ENCODE measurements around the gene MORN4.
"Not testable (repeated sequence)": the region's sequence is repeated elsewhere in the genome, so short reads cannot be mapped to it uniquely, and the experiment has no call there.

MORN4 gene

DNA sequence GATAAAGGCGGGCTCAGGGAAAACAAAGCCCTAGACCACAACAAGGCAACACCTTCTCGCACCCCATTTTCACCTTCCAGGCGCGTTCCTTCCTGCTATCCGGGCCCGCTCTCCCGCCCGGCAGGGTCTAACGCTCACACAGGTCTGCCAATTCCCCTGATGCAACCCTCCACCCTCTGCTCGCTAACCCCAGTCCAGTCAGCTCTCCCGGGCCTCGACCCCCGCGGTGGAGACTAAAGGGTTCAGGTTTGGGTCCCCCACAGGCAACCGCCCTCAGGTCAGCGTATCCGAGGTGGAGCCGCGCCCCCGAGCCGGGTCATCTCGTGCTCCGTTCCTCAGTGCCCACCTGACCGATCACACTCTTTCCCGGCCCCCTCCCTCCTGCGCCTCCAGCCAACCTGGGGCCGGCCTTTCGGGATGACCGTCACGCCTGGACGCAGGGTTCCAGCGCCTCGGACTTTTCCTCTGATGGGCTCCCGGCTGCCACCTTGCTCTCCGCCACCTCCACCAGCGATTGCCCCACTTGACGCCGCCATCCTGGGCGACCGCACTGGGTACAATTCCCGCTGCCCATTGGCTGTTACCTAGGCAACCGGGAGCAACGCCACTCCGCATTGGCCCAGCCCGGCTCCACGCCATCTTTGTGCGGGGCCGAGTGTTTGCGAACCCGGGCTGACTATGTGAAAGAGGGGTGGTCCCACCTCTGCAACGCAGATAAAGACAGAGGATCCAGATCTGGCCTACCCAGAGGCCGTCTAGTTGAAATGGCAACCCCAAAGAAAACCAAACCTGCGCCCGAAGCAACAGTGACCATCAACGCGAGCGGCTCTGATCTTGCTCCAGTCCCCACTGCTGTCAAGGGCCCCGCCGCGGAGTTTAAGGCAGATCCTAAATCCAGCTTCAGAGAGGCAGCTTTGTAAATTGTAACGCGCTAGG, at the start of gene MORN4:
Gene MORN4, minus strand, starts transcription at position 552 of the 936 bp plus-strand sequence. CDS start 13,847 bp downstream, outside the sequence.
- DNase-seq (ENCODE audit: low read depth): peak; percentile 82

DNA sequence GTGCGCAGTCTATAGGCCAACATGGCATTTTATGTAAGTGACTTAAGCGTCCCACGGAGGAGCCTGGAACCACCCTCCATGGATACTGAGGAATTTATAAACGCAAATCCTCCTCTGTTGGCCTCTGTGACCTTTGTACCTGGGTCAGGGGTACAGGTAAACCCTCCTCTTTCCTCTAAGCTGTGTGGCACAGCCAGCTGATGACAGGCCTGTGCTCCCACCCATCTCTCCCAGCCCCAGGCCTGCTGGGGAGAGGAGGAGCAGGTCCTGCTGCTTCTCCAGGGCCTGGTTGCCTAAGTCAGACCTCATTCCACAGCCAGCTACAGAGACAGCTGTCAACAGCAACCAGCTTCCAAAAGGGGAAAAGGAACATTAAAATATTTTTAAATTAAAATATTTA, 48.7 kb upstream of the MORN4 start:
- no peak for DNase-seq (ENCODE audit: low read depth)

DNA sequence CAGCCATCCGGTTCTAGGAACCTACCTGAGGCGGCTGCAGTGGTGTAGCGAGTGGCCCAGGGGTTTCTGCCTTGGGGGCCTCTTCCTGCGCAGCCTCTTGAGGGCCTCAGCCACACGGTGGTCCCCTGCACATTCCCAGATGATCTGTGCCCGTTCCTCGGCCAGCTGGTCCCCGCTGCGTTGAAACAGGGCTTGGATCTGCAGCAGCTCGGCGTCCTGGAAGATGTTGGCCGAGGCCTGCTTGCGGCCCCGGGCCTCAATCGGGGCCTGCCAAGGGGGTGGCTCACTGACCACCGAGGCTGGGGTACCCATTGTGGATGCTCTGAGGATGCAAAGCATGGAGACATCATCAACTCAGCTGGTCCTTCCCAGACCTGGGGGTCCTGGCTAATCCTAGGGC, 46.3 kb upstream of the MORN4 start:
- no peak for DNase-seq (ENCODE audit: low read depth)

DNA sequence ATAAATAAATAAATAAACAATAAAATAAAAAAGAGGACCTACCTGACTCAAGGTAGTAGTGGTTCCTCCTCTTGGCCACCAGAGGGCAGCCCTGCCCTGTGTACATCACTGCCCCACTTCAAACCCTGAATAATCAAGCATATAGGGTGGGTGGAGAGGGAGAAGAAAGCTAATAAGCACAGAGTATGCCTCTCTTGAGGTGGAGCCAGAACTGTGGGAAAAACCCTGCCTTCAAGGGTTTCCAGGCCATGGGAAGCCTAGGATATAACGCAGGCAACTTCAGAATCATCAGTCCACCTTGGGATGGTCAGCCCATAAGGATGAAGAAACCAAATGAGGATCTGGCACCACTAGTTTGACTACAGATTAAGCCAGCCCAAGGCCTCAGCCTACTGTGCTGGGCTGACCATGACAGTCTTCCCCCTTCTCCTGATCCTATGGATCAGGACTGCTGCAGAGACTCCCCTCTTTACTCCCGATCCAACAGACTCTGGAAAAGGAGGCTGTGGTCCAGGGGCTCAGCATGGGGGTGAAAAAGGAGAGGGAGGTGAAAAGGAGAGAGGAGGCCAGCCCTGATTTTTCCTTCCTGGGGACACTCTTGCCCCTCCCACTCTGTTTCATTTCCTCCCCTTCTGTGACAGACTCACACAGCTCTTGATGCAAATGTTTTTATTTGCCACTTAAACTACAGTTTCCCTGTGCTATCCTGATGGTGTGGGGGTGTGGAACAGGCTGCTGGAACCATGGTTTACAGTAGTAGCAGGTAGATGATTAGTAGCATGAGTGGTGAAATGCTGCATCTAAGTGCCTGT, 43.7 kb upstream of the MORN4 start:
- DNase-seq (ENCODE audit: low read depth): peak; percentile 14

DNA sequence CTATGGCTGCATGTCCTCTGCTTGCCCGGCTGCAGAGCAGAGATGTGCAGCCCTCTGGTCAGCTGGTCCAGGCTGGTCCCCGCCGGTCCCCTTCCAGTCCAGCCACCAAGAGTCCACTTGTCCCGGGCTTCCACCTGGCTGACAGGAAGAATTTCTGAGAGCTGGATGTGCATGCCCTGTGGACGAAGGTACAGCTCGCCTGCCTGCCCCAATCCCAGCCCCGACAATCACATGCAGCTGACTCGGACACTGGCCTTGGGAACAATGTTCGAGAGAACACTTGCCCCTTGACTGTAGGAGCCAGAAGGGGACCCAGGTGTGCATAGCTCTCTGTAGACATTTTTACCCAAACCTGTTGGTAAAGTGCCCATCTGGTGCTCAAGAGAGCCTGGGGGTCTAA, 41.9 kb upstream of the MORN4 start:
- no peak for DNase-seq (ENCODE audit: low read depth)

DNA sequence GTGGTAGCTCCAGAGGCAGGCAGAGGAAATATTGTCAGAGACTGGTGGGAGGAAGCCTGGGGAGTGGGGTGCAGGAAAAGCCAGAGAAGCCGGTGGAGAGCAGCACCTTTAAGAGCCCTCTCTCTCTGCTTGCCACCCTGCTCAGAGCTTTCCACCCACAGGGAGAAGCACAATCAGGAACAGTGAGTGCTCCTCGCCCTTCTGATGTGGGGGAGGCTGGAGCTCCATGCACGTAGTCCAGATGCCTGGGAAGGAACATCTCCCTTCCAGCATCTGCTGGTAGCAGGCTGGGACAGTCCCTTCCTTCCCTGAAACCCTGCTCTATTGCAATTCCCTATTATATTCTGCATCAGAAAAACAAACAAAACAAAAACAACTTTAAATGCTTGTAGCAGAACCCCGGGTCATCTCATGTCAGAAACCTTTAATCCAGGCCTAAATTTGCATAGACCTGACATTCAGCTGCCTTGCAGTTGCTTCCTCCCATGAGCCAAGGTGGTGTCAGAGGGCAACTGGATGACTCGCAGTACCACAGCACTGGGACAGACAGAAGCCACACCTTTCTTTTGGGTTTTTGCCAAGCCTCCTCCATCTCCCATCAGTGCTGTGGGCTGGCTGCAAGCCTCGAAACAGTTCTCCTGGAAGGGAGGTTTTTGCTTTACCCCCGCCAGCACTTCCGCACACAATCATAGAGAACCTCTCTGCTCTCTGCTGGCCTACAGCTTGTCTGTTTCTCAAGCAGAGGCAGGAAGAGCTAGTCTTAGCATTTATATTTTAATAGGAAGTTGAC, 40.6 kb upstream of the MORN4 start:
- DNase-seq (ENCODE audit: low read depth): no peak

DNA sequence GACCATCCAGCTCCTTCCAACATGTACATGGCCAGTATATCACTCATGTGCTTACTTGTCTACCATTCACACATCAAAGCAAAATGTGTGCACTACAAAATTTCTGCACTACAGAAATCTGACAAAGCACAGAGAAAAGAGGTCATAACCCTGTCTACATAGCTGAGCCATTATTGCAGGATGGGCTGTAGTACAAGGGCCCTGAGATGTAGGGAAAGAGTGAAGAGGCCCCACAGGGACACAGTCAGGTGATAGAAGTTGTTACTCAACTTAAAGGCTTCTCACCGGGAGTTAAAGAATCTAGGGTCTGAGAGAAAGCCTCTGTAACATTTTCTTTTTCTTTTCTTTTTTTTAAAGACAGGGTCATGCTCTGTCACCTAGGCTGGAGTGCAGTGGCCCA, 36.3 kb upstream of the MORN4 start:
- no peak for DNase-seq (ENCODE audit: low read depth)

DNA sequence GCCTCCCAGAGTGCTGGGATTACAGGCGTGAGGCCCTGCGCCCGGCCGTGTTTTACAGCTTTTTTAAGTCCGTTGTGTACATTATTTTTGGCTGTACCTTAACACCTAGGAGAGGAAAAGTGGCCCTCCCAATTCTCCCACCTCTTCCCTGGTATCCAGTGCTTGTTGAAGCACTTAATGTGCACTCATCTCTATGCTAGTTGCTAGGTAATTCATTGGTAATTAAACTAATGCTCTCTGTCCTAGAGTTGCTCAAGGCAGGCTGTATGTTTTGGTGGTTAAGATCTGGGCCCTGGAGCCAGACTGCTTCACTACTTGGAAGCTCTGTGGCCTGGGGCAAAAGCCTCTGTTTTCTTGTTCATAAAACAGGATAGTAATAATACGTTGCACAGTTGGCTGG, 34.2 kb upstream of the MORN4 start:
- DNase-seq (ENCODE audit: low read depth): no peak

DNA sequence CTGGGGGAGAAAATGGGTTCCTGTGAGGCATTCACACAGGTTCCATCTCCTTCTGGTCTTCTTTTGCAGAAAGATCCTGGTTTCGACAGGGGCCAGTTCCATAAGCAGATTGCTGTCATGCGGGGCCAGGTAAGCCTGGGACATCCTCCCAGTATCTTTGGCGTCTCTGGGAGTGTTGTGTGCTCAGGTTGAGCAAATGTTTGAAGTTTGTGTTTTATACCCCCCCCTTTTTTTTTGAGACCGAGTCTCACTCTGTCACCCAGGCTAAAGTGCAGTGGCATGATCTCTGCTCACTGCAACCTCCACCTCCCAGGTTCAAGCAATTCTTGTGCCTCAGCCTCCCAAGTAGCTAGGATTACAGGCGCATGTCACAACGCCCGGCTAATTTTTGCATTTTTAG, 33.7 kb upstream of the MORN4 start:
- no peak for DNase-seq (ENCODE audit: low read depth)

DNA sequence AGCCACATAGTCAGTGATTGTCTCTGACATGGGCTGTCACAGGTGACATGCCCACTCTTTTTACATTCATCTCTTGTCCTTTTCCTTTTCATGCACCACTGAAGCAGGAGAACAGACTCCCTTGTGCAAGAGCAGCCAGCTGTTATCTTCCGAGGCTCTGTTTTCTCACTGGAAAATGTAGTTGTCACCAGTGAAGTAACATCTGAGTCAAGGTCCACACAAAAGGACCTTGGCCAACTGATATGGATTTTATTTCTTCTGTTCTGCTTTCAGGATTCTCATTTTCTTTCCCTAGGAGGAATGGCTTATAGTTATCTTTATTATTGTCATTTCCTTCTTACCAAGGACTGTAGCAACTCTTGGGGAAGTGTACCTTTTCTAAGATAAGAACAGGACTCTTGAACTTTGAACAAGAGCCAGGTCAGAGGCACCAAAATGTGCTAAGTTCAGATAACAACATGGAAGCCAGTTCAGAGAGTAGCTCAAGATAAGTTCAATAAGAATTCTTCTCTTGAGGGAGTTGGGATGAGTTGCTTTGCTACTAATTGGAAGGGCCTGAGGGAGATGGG, 31.1 kb upstream of the MORN4 start:
- no peak for DNase-seq (ENCODE audit: low read depth)

DNA sequence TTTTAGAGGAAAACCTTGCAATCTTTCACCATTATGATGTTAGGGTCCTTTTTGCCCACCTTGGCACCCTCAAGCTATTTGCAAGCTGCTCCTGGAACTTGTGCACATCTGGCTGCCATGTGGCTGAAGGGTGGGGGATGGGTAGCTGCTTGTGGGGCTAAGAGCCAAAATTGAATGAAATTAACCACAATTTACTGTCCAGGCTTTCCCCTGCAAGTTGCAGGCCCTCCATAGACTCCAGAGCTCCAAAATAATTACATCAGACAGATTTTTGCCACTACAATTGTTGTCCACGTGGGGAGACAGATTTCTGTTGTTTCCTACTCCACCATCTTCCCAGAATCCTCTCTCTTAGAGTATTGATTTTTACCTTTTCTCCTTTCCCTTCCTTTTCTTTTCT, 26.3 kb upstream of the MORN4 start:
- DNase-seq (ENCODE audit: low read depth): no peak

DNA sequence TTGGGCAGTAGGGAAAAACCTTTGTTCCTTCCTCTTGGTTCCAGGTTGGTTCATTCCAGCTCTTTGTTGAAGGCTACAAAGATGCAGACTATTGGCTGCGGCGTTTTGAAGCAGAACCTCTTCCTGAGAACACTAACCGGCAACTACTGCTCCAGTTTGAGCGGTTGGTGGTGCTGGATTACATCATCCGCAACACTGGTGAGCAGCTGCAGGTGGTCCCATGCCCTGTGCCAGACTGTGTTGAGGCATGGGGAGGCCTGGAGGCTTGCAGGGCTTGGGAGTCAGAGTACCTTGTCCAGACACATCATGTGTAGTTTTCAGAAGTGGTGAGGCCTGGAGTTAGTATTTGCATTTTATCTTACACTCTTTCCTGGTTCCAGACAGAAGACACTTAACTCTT, 23.5 kb upstream of the MORN4 start:
- DNase-seq (ENCODE audit: low read depth): no peak

DNA sequence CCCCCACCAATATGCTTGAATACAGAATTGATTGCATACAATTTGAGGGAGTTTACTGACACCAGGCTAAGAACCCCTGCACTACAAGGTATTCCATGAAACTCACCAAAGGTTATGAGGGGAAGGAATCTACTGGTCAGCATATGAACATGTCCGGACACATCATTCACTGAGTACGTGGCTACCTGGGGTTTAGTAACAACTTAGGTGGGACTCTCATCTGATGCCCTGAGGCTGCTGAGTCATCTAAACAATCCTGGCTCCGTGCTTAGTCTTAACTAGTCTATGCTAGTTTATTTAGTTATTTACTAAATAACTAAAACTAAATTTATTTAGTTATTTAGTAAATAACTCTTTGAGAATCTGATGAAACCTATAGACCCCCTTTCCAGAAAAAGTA, 18.5 kb upstream of the MORN4 start:
- no peak for DNase-seq (ENCODE audit: low read depth)

DNA sequence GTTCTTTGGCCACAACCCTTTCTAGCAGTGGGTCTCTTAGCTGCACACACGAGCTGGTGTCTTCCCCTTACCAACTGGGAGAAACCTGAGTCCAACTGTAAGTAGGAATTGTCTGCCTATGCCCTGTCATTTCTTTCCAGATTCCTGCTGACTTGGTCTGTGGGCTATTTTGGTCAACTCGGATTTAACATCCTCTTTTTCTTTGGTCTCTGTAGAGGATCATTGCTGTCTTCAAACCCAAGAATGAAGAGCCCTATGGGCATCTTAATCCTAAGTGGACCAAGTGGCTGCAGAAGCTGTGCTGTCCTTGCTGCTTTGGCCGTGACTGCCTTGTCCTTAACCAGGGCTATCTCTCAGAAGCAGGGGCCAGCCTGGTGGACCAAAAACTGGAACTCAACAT, 17.4 kb upstream of the MORN4 start:
- no peak for DNase-seq (ENCODE audit: low read depth)

DNA sequence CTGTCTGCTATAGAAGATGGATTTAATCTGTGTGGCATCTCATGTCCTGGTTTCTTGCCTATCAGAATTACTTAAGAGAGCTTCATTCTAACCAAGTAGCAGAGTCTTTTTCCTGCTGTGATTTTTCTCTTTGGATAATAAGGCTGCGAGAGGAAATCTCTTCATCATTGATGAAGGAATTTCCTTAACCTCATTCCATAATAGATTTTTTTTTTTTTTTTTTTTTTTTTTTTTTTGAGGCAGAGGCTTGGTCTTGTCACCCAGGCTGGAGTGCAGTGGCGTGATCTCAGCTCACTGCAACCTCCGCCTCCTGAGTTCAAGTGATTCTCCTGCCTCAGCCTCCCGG, 16.1 kb upstream of the MORN4 start:
- not testable (repeated sequence) for DNase-seq (ENCODE audit: low read depth)

DNA sequence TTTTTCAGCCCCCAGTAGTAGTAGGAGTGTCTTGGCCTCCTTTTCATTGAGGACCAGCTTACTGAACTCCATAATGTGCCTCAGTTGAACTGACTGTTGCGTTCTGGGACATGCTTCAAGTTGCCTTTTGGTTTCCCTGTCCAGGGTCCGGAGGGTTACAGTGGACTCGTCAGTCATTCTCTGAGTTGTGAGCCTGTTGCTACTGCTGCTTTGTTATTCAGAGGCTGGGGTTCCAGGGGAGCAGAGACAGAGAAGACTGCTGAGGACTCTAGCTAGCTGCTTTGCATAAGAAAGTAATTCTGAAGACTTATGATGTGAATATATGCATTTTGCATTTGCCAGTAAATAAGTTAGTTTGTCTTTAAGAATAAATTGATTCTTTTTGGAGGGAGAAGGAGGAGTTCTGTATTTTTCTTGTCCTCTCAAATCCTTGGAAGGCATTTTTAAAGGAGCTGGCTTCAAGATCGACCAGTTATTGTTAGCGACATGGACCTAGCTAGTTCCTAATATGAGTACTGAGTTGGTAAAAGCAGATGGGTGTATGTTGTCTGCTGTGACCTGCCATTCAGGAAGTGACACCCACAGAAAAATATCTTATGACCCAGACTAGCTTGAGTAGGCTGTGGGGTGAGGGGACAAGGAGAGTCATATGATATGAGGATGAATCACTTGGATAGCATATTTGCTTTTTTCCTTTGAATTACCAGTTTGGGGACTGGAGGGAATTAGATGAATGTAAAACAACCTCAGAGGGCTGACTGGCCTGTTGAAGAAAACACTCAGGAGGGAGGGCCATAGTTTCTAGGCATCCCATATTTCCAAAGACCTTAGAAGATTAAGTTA, 15.5 kb upstream of the MORN4 start:
- no peak for DNase-seq (ENCODE audit: low read depth)

DNA sequence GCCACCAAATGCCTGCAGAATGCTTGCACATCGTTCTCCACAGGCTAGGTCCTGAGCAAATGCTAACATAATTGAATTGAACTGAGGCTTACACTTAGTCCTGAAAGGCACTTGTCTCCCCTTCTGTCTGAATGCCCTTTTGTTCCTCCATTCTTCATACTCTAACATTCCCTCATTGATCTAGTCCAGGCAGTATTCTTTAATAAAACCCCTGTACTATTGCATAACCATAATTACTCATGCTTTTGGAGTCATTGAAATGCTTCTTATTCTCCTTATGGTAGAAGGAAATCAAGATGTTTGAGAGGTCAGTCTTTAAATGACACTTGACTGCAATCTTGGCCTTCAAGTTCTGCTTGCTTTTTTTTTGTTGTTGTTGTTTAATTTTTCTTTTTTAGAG, 14.3 kb upstream of the MORN4 start:
- no peak for DNase-seq (ENCODE audit: low read depth)

DNA sequence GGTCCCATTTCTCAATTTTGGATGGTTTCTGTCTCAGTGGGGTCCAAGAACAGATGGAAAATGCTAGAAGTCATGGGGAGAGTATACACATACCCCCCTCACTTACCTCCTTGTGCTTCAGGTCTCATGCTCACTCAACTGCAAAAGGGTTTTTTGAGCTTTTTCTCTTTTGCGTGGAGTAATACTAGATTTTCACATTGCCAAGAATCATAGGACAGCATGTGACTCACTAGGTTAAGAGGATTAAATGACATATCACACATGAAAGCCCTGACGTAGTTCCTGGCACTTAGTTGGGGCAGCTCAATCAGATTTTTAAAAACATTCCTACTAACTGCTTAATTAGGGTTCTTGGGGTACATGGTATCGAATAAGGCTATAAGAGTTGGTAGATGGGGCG, 11.6 kb upstream of the MORN4 start:
- no peak for DNase-seq (ENCODE audit: low read depth)

DNA sequence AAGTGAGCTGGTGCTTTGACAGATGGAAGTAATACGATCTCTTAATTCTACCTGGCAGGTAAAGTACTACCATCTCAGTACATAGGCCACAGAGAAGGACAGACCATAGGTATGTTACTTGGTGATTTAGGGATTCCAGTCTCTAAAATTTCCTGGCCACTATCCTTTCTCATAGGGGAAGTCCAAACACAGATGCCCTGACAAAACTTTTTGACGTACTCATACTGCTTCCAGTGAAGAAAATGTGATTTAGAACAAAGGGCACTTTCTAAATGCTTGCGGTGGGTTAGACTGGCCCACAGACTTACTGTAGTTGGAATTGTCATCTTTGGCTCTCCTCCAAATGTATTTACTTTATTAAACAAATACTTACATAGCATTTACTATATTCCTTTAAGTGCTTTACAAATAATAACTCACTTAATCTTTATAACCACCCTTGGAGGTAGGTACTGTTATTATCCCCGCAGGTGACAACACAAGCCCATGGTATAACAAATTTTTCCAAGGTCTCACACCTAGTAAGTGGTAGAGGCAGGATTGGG, 10.2 kb upstream of the MORN4 start:
- no peak for DNase-seq (ENCODE audit: low read depth)

DNA sequence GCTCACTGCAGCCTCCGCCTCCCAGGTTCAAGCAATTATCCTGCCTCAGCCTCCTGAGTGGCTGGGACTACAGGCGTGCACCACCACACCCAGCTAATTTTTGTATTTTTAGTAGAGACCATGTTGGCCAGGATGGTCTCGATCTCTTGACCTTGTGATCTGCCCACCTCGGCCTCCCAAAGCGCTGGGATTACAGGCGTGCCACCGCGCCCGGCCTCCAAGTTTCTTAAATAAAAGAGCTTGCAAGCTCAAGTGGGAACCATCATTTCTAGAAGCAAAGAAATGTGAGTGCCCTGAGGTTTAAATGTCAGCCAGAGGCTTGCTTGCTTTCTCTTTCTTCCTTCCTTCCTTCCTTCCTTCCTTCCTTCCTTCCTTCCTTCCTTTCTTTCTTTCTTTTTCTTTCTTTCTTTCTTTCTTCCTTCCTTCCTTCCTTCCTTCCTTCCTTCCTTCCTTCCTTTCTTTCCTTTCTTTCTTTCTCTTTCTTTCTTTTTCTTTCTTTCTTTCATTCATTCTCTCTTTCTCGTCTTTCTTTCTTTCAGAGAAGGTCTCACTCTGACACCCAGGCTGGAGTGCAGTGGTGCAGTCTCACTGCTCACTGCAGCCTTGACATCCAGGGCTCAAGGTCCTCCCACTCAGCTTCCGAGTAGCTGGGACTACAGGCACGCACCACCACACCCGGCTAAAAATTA, 9.3 kb upstream of the MORN4 start:
- not testable (repeated sequence) for DNase-seq (ENCODE audit: low read depth)

All from stimulated activated CD8-positive, alpha-beta memory T cell treated with anti-CD3 and anti-CD28 coated beads, Interleukin-4, amount 100 ng/mL, for 24 hours (primary cell).